ENCODE measurements around the gene PARVG. TPM values are rescaled to one million over a fixed set of nuclear protein-coding genes. Genes with fewer than 3 reads are reported as not detected.

Gene PARVG
- total and polyA plus RNA-seq, 2 of the 8 experiments (the other 6 are each of a cell fraction or from before 2014, with no cell fraction given): 0.37 to 1.5 TPM

DNA sequence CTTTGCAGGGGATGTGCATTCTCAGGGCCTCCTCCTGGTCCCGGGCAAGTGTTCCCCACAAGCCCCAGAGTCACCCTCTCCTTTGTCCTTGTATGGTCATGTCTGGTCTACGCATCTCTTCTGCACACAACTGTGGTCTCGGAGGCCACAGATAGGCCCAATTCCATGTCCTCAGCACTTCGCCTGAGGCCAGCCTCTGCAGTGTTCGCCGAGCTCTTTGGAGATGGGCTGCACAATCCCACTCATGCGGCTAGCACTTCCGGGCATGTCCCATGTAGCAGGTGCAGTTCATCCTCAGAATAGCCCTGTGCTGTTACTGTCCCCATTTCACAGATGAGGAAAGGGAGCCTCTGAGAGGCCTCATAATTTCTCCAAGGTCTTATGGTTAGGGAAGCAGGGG lies 7.6 kb downstream of the PARVG start (continued):
- no peak for TF ChIP-seq RBBP5 (IDR thresholded peaks at IDR 0.05; ENCODE audit: borderline replicate concordance, low read depth, low read length)
- TF ChIP-seq RNF2 (IDR thresholded peaks at IDR 0.05; ENCODE audit: borderline replicate concordance, low read depth, low read length, missing control alignments, poor library complexity, severe bottlenecking): no peak
- TF ChIP-seq PHF8 (conservative IDR thresholded peaks at IDR 0.05; ENCODE audit: low read depth, low read length): no peak
- TF ChIP-seq GABPA (IDR thresholded peaks at IDR 0.05; ENCODE audit: borderline replicate concordance, insufficient read depth, low read length): no peak
